Right forelimb (tissue), 1 donor: Measurements from ENCODE around the gene GPALPP1.

ENCODE experiments used
- DNase-seq: peaks from one replicate; pipeline ENCODE4 v3.0.0-alpha.2; 2018

Gene GPALPP1

DNA sequence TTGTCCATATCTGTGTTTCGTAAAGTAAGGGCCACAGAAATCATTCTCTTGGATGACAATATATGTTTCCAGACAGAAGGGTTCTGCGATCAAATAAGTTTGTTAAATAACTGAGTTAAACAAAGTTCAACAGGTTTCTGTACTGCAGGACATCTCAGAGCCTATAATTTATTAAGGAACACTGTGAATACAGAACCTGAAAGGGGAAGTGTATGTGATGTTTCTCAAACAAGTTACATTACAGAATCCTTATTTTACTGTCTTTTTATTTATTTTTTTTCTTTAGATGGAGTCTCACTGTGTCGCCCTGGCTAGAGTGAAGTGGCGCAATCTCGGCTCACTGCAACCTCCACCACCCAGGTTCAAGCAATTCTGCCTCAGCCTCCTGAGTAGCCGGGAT lies 75.6 kb downstream of the GPALPP1 start:
- DNase-seq = no peak

DNA sequence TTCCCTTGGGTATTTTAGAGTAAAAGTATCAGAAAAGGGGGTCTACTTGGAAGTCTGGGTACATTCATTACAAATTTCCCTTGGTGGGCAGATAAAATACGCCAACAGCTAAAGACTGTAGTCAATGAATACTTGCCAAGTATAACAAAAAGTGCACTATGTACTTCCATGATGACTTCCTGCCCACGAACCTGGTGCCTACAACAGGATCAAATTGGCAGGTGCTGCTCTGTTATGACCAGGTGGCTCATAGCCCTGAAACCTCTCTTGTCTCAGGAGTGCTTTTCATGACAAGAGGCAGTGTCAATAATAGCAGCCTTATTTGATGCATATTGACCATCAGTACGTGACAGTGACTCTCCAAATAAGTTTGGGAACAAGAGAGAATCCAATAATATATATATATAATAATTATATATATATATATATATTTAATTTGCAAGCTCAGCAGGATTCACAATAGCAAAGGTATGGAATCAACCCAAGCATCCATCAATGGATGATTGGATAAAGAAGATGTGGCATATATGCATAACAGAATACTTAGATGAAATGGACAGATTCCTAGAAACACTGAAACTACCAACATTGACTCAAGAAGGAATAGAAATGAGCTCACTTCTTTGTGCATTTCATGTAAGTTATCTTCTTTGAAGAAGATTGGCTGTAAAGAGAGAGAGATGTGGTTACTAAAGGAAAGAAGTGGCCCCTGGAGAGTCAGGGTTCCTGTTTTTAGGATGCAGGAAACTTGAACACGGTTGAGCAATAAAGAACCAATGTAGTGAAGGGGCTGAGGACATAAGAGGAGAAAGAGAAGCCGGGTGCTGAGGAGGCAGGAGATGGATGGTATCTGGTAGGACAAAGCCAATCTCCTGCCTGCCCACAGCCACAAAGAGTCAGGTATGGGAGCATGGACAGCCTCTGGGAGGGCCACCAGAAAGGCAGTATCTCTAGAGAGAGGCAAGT lies 79.0 kb downstream of the GPALPP1 start:
- DNase-seq = no peak

DNA sequence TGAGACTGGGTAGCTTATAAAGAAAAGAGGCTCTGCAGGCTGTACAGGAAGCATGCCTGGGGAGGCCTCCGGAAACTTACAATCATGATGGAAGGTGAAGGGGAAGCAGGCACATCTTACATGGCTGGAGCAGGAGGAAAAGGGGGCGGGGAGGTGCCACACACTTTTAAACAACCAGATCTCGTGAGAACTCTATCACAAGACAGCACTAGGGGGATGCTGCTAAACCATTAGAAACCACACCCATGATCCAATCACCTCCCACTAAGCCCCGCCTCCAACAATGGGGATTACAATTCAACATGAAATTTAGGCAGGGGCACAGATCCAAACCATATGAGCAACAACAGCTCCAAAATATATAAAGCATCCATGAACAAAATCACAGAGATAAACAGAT lies 84.5 kb downstream of the GPALPP1 start:
- no peak for DNase-seq

DNA sequence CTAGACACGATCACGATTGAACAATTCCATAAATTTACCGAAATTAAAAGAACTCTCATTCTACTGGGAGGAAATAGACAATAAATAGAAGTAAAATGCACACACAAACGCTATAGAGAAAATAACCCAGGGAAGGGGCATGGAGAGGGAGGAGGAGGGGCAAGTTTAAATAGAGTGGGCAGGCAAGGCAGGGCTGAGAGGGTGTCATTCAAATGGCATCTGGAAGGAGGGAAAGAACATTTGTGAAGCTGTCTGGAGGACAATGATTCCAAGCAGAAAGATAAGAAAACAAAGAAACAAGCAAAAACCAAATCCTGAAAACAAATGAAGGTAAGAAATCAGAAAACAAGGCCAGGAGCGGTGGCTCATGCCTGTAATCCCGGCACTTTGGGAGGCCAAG lies 85.4 kb downstream of the GPALPP1 start:
- DNase-seq = no peak

DNA sequence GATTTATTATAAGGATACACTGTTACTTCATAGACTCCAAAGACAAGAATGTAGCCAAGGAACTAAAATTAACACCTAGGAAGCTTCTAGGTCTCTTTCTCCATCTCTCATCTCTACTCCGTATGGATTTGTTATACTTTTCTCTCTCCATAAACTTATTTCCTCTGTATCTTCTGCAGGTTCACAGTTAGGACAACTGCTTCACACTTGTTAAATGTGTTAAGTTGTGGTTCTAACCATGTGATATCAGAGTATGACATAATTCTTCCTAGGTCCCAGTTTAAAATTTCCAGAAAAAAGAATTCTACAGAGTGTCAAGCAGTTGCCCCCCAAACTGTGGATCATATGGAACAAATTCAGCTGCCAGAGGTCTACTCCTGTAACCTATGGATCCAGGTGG lies 88.7 kb downstream of the GPALPP1 start:
- DNase-seq = no peak
